IPS-15b (cell line): ENCODE data around the gene AGRN.
A peak's percentile ranks its signal among the peaks of the same experiment; 100 is the strongest.

Source experiments
- H3K27me3 ChIP-seq: one replicate; pipeline ENCODE4 v1.6.1; 2013; ENCODE audit warnings: low read length; ENCODE audit not compliant: control insufficient read depth, insufficient read depth
- H3K36me3 ChIP-seq: one replicate; pipeline ENCODE4 v1.6.1; 2013; ENCODE audit warnings: low read length; ENCODE audit not compliant: control insufficient read depth, insufficient read depth
- H3K4me1 ChIP-seq: one replicate; pipeline ENCODE4 v1.6.1; 2013; ENCODE audit warnings: mild to moderate bottlenecking, low read length; ENCODE audit not compliant: control insufficient read depth, insufficient read depth
- H3K4me3 ChIP-seq: one replicate; pipeline ENCODE4 v1.5.1; 2013; ENCODE audit warnings: low read depth, low read length
- H3K9ac ChIP-seq: one replicate; pipeline ENCODE4 v1.6.1; 2013; ENCODE audit warnings: low read depth, mild to moderate bottlenecking, low read length
- H3K9me3 ChIP-seq: one replicate; pipeline ENCODE4 v1.6.1; 2013; ENCODE audit warnings: mild to moderate bottlenecking, low read length; ENCODE audit not compliant: control insufficient read depth, insufficient read depth

Gene AGRN

GRCh38 chr1:1080122-1080757, 60.3 kb downstream of the AGRN start:
- Histone ChIP-seq H3K27me3 (peaks cover 3% of the 10 kb centered on the region), H3K4me1 (no peaks in the 10 kb centered on the region), H3K9ac (no peak overlapping the region), H3K9me3 (no peaks in the 10 kb centered on the region), H3K4me3 (peak overlapping the region; percentile 52), H3K36me3 (no peaks in the 10 kb centered on the region)

- no peaks in the 10 kb centered on the region for H3K9me3 ChIP-seq
- no peaks in the 10 kb centered on the region for H3K4me1 ChIP-seq
- no peak overlapping the region for H3K9ac ChIP-seq
- peaks cover 3% of the 10 kb centered on the region for H3K27me3 ChIP-seq
- no peaks in the 10 kb centered on the region for H3K36me3 ChIP-seq
- H3K4me3 ChIP-seq, result no peak overlapping the region
Measured at GRCh38 chr1:1080951-1081310, 61.0 kb downstream of the AGRN start.

- H3K9ac ChIP-seq, result no peak overlapping the region
- no peak overlapping the region for H3K4me3 ChIP-seq
- no peaks in the 10 kb centered on the region for H3K9me3 ChIP-seq
- H3K36me3 ChIP-seq, result no peaks in the 10 kb centered on the region
- no peaks in the 10 kb centered on the region for H3K4me1 ChIP-seq
- H3K27me3 ChIP-seq, result peaks cover 3% of the 10 kb centered on the region
Measured at GRCh38 chr1:1081311-1082238, 61.7 kb downstream of the AGRN start.

- Histone ChIP-seq H3K4me1 (no peaks in the 10 kb centered on the region), H3K9ac (no peak overlapping the region), H3K27me3 (peaks cover 3% of the 10 kb centered on the region), H3K4me3 (no peak overlapping the region), H3K36me3 (no peaks in the 10 kb centered on the region), H3K9me3 (no peaks in the 10 kb centered on the region)
Measured at GRCh38 chr1:1082239-1082775, 62.4 kb downstream of the AGRN start.

GRCh38 chr1:1082776-1083415, 63.0 kb downstream of the AGRN start:
- Histone ChIP-seq H3K9me3 (no peaks in the 10 kb centered on the region), H3K27me3 (peaks cover 3% of the 10 kb centered on the region), H3K9ac (no peak overlapping the region), H3K4me1 (no peaks in the 10 kb centered on the region), H3K36me3 (no peaks in the 10 kb centered on the region), H3K4me3 (no peak overlapping the region)

- H3K36me3 ChIP-seq, result no peaks in the 10 kb centered on the region
- no peak overlapping the region for H3K4me3 ChIP-seq
- H3K27me3 ChIP-seq, result peaks cover 3% of the 10 kb centered on the region
- no peak overlapping the region for H3K9ac ChIP-seq
- H3K4me1 ChIP-seq, result no peaks in the 10 kb centered on the region
- no peaks in the 10 kb centered on the region for H3K9me3 ChIP-seq
Measured at GRCh38 chr1:1083416-1084371, 63.8 kb downstream of the AGRN start.

GRCh38 chr1:1084372-1085170, 64.7 kb downstream of the AGRN start:
- Histone ChIP-seq H3K4me1 (no peaks in the 10 kb centered on the region), H3K36me3 (no peaks in the 10 kb centered on the region)

GRCh38 chr1:1085171-1085841, 65.4 kb downstream of the AGRN start:
- Histone ChIP-seq H3K4me3 (no peak overlapping the region), H3K36me3 (peaks cover 4% of the 10 kb centered on the region), H3K9me3 (no peaks in the 10 kb centered on the region), H3K9ac (no peak overlapping the region), H3K4me1 (no peaks in the 10 kb centered on the region), H3K27me3 (no peaks in the 10 kb centered on the region)

More at GRCh38 chr1:1084372-1085170, 64.7 kb downstream of the AGRN start:
- no peaks in the 10 kb centered on the region for H3K27me3 ChIP-seq
- no peak overlapping the region for H3K9ac ChIP-seq
- H3K4me3 ChIP-seq, result no peak overlapping the region
- no peaks in the 10 kb centered on the region for H3K9me3 ChIP-seq

- Histone ChIP-seq H3K9ac (no peak overlapping the region), H3K36me3 (peaks cover 4% of the 10 kb centered on the region), H3K4me1 (no peaks in the 10 kb centered on the region), H3K9me3 (no peaks in the 10 kb centered on the region), H3K27me3 (no peaks in the 10 kb centered on the region), H3K4me3 (no peak overlapping the region)
Measured at GRCh38 chr1:1085911-1086841, 66.3 kb downstream of the AGRN start.
